ENCODE measurements around the gene WRNIP1. TPM values are rescaled to one million over a fixed set of nuclear protein-coding genes. Genes with fewer than 3 reads are reported as not detected.

The WRNIP1 gene
- total RNA-seq, 1 donor from 2014 or later = 34.6 TPM

DNA sequence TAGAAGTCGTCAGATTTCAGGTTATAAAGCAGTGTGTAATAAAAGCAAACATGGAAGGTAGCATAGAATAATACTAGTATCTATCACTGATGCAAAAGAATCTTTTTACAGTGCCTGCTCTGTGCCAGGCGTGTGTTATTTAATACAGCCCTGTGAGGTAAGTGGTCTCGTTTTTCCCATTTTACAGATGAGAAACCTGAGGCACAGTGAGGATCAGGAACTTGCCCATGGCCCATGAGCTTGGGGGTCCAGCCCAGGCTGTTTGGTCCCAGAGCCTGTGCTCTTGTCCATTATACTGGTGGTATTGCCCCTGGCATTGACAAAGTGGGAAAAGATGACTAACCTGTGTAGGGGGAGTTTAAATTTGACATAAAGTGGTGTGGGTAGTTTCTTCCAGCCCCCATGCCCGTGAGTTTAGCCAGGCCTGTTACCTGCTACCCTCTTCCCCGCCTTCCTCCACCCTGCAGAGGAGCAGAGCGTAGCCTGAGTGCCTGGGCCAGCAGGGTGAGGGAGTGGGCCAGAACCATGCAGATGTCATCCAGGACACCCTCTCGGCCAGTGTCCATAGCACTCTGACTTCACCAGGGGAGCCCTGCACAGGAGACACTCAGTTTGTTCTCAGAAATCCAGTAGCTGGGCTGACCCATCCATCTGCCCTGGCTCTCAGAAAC, 16.6 kb downstream of the WRNIP1 start:
- no peaks in the 10 kb centered on the region for H3K27me3 Mint-ChIP-seq (ENCODE audit: low read depth)
- no peak overlapping the region for H3K27ac Mint-ChIP-seq (ENCODE audit: unreplicated experiment)
- H3K36me3 Mint-ChIP-seq (ENCODE audit: low read depth) = peaks cover 3% of the 10 kb centered on the region
- DNase-seq (ENCODE audit: low spot score) = no peak
- TF ChIP-seq, protein P1, sequence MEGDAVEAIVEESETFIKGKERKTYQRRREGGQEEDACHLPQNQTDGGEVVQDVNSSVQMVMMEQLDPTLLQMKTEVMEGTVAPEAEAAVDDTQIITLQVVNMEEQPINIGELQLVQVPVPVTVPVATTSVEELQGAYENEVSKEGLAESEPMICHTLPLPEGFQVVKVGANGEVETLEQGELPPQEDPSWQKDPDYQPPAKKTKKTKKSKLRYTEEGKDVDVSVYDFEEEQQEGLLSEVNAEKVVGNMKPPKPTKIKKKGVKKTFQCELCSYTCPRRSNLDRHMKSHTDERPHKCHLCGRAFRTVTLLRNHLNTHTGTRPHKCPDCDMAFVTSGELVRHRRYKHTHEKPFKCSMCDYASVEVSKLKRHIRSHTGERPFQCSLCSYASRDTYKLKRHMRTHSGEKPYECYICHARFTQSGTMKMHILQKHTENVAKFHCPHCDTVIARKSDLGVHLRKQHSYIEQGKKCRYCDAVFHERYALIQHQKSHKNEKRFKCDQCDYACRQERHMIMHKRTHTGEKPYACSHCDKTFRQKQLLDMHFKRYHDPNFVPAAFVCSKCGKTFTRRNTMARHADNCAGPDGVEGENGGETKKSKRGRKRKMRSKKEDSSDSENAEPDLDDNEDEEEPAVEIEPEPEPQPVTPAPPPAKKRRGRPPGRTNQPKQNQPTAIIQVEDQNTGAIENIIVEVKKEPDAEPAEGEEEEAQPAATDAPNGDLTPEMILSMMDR (IDR thresholded peaks at IDR 0.05) = no peak
- H3K9me3 Mint-ChIP-seq (ENCODE audit: low read depth) = no peaks in the 10 kb centered on the region
- no peak overlapping the region for H3K4me3 Mint-ChIP-seq (ENCODE audit: unreplicated experiment)
- peaks cover 24% of the 10 kb centered on the region for H3K4me1 Mint-ChIP-seq (ENCODE audit: low read depth)

DNA sequence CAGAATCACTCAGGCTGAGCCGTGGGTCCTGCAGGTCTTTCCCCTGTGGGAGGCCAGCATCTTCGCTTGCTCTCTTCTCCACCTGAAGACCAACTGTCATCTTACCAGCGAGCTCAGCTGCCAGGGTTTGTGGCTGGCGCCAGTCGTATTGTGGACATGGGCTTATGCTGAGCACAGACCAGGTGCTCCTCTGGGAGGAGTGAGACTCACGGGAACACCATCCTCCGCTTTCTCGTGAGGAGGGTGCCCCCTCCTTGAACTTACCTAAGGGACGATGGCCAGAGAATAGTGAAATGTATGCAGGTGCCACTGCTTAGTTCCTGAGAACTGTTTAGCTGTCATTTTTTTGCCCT, 17.1 kb downstream of the WRNIP1 start:
- Mint-ChIP-seq H3K4me1 (ENCODE audit: low read depth) (peaks cover 28% of the 10 kb centered on the region), H3K27me3 (ENCODE audit: low read depth) (no peaks in the 10 kb centered on the region), H3K36me3 (ENCODE audit: low read depth) (peaks cover 5% of the 10 kb centered on the region), H3K27ac (ENCODE audit: unreplicated experiment) (no peak overlapping the region), H3K9me3 (ENCODE audit: low read depth) (no peaks in the 10 kb centered on the region), H3K4me3 (ENCODE audit: unreplicated experiment) (no peak overlapping the region)
- no peak for DNase-seq (ENCODE audit: low spot score)
- TF ChIP-seq, protein P1 (IDR thresholded peaks at IDR 0.05) = no peak

DNA sequence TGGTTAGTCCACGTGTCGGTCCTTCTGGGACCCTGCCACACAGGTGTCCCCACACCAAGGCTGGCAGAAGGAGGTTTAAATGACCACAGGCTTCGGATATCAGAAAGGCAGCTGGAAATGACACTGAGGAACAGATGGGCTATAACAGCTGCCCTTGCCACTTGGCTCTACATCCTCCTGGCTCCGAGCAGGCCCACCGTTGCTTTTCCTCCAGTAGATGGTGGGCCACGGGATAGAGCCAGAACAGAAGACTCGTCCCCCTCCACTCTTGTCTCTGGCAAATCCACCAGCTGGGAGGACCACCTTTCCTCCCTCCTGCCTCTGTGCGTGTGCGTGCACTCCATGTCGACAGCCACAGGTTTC, 17.6 kb downstream of the WRNIP1 start:
- TF ChIP-seq, protein P1 (IDR thresholded peaks at IDR 0.05) = no peak
- Mint-ChIP-seq H3K27me3 (ENCODE audit: low read depth) (no peaks in the 10 kb centered on the region), H3K4me3 (ENCODE audit: unreplicated experiment) (no peak overlapping the region), H3K27ac (ENCODE audit: unreplicated experiment) (peak overlapping the region; percentile 46), H3K36me3 (ENCODE audit: low read depth) (peaks cover 7% of the 10 kb centered on the region), H3K4me1 (ENCODE audit: low read depth) (peaks cover 29% of the 10 kb centered on the region), H3K9me3 (ENCODE audit: low read depth) (no peaks in the 10 kb centered on the region)
- DNase-seq (ENCODE audit: low spot score) = no peak

DNA sequence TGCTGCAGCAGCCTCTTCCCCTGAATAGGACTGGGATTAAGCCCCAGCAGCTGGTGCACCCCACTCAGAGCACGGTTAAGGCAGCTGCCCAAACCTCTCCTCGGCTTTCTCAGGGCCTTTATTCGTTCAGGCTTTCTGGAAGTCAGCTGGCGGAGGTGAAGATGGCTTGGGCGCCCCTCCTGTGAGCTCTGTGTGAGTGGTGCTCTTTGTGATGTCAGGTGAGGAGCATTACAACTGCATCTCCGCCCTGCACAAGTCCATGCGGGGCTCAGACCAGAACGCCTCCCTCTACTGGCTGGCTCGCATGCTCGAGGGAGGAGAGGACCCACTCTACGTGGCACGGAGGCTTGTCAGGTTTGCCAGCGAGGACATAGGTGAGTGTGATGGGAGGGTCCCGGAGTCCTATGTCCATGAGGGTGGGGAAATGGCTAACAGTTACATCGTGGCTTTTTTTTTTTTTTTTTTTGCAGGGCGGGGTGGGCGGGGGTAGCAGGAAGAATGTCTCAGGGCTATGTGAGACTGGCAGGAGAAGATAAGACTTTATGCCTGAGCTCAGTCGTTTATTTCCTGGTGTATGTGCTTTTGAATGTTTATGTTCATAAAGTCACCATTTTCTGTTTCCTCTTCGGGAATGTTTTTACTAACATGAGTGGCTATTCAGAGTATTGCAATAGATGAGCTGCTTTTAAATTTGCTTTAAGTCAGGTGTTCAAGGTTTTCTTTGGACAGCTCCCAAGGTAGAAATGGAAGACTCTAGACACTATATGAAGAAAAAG, 18.2 kb downstream of the WRNIP1 start:
- Mint-ChIP-seq H3K9me3 (ENCODE audit: low read depth) (no peaks in the 10 kb centered on the region), H3K27me3 (ENCODE audit: low read depth) (no peaks in the 10 kb centered on the region), H3K27ac (ENCODE audit: unreplicated experiment) (peak overlapping the region; percentile 71), H3K4me3 (ENCODE audit: unreplicated experiment) (no peak overlapping the region), H3K36me3 (ENCODE audit: low read depth) (peaks cover 7% of the 10 kb centered on the region), H3K4me1 (ENCODE audit: low read depth) (peaks cover 32% of the 10 kb centered on the region)
- DNase-seq (ENCODE audit: low spot score) = no peak
- TF ChIP-seq, protein P1 (IDR thresholded peaks at IDR 0.05) = peak; percentile 30

DNA sequence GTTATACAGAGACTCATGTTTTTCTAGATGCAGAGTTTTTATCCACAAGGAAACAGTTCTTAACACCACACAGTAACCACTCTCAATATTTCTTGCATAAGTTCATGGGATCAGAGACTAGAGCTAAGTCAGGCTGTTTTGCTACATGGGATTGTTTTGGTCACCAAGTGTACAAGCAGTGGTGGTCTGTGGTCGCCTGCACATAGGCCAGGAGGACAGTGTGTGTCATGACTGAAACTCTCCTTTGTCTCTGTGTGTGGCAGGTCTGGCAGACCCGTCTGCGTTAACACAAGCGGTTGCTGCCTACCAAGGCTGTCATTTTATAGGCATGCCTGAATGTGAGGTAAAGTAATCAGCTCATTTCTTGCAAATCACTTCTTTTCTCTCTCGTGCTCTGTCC, 18.9 kb downstream of the WRNIP1 start:
- peak overlapping the region; percentile 71 for H3K27ac Mint-ChIP-seq (ENCODE audit: unreplicated experiment)
- no peaks in the 10 kb centered on the region for H3K9me3 Mint-ChIP-seq (ENCODE audit: low read depth)
- TF ChIP-seq, protein P1 (IDR thresholded peaks at IDR 0.05) = no peak
- H3K4me1 Mint-ChIP-seq (ENCODE audit: low read depth) = peaks cover 35% of the 10 kb centered on the region
- H3K27me3 Mint-ChIP-seq (ENCODE audit: low read depth) = no peaks in the 10 kb centered on the region
- peaks cover 7% of the 10 kb centered on the region for H3K36me3 Mint-ChIP-seq (ENCODE audit: low read depth)
- H3K4me3 Mint-ChIP-seq (ENCODE audit: unreplicated experiment) = no peak overlapping the region
- no peak for DNase-seq (ENCODE audit: low spot score)
